ENCODE measurements around the gene COL4A2.

DNA sequence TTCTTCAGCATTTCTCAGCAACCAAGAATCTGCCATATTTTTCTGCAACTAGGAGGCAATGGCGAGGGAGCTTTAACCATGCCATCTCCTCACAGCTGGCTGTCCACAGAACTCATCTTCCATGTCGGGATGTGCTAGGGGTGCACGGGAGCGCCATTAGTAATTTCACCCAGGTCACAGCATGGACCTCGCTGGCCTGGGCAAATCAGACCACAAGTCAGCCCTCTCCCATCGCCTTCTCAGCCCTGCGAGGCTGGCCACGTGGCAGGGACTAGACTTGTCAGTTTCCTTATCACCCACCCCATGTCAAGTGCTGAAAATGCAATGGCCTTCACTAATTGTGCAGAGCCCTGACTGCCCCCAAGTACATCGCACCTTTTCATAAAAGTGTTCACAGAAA, 15.8 kb upstream of the COL4A2 start:
- no peak for TF ChIP-seq EZH2 (IDR thresholded peaks at IDR 0.05; ENCODE audit: borderline replicate concordance, insufficient read depth, low read depth, low read length, poor library complexity, severe bottlenecking)
- TF ChIP-seq, protein P1, sequence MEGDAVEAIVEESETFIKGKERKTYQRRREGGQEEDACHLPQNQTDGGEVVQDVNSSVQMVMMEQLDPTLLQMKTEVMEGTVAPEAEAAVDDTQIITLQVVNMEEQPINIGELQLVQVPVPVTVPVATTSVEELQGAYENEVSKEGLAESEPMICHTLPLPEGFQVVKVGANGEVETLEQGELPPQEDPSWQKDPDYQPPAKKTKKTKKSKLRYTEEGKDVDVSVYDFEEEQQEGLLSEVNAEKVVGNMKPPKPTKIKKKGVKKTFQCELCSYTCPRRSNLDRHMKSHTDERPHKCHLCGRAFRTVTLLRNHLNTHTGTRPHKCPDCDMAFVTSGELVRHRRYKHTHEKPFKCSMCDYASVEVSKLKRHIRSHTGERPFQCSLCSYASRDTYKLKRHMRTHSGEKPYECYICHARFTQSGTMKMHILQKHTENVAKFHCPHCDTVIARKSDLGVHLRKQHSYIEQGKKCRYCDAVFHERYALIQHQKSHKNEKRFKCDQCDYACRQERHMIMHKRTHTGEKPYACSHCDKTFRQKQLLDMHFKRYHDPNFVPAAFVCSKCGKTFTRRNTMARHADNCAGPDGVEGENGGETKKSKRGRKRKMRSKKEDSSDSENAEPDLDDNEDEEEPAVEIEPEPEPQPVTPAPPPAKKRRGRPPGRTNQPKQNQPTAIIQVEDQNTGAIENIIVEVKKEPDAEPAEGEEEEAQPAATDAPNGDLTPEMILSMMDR (IDR thresholded peaks at IDR 0.05) = no peak

Data from B cell (primary cell).